GM18502 (cell line): Measurements from ENCODE around the gene TSPAN17.
"Not testable (repeated sequence)": the region's sequence is repeated elsewhere in the genome, so short reads cannot be mapped to it uniquely, and the experiment has no call there.

Source experiments
- ATAC-seq: cut with Tn5 transposase; IDR thresholded peaks from one replicate; pipeline ENCODE4 v1.9.1; 2021; ENCODE audit warnings: mild to moderate bottlenecking; ENCODE audit not compliant: unreplicated experiment, poor library complexity

The TSPAN17 gene, protein sequence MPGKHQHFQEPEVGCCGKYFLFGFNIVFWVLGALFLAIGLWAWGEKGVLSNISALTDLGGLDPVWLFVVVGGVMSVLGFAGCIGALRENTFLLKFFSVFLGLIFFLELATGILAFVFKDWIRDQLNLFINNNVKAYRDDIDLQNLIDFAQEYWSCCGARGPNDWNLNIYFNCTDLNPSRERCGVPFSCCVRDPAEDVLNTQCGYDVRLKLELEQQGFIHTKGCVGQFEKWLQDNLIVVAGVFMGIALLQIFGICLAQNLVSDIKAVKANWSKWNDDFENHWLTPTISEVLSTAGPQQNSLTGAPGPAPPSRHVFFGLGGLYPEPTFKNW

DNA sequence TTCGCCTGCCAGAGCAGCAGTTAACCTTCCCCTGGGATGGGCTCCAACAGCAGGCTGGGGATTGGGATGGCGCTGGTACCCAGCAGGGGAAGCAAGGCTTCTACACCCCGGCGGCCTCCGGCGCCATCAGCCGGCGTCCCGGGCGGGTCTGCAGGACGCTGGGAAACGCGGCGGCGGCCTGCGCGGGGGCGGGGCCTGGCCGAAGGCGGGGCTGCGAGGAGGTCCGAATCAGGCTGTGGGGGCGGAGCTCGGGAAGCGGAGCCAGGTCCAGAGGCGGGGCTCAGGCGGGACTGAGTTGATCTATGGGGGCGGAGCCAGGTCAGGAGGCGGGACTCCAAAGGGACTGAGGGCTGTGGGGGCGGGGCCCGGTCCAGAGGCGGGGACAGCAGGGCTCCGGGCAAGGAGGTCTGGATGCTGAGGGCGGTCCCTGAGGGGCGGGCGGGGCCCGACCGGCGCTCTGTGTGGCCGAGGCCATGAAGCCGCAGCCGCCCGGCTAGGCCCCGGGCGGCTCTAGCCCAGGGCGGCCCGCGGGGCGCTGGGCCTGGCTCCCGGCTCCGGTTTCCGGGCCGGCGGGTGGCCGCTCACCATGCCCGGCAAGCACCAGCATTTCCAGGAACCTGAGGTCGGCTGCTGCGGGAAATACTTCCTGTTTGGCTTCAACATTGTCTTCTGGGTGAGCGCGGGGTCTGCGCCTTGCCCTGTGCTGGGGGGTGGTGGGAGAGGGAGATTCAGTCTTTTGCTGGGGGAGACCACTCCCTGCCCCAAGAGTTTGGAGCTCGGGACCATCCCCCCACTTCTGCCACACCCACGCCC, at the start of gene TSPAN17:
Gene TSPAN17 (plus strand): TSS at position 455 of the 813 bp plus-strand sequence. CDS start 132 bp downstream, at position 587.
- peak; percentile 97 for ATAC-seq

DNA sequence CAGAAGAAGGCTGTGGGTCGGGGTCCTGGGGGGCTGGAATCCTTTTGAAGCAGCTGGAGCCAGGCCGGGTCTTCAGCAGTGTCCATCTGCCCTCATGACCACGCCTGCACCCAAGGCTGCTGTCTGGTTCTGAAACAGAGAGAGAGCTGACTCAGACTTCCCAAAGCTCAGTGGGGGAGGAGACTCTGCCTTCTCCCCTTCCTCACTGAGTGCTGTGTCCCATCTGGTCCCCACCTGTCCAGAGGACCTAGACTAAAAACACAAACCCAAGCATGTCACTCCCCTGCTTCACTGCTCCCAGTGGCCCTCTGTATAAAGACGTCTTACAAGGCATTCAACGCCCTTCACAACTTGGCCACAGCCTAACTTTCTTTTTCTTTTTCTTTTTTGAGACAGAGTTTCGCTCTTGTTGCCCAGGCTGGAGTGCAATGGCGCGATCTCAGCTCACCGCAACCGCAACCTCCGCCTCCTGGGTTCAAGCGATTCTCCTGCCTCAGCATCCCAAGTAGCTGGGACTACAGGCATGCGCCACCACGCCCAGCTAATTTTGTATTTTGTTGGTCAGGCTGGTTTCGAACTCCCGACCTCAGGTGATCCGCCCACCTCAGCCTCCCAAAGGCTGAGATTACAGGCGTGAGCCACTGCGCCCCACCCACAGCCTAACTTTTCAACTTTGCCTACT, 47.4 kb upstream of the TSPAN17 start:
- not testable (repeated sequence) for ATAC-seq

DNA sequence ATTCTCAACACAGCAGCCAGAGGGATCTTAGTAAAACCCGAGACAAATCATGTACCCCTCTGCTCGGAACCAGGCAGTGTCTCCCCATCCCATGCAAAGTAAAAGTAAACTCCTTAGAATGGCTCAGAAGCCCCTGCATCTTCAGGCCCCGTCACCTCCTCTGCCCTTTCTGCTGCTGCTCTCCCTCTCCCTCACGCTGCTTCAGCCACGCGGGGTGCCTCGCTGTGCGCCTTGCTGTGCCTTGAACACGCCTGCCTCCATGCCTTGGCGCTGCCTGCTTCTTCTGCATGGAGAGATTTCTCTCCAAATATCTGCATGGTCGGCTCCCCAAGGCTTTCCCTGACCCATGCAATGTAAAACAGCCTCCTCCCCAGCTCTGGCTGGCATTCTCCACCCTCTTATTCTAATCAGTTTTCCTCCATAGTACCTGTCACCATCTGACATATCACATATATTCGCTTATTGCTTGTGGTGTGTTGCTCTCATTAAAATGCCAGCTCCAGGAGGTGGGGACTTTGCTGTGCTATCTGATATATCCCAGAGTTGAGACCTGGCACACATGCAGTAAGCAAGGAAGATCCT, 45.3 kb upstream of the TSPAN17 start:
- no peak for ATAC-seq

DNA sequence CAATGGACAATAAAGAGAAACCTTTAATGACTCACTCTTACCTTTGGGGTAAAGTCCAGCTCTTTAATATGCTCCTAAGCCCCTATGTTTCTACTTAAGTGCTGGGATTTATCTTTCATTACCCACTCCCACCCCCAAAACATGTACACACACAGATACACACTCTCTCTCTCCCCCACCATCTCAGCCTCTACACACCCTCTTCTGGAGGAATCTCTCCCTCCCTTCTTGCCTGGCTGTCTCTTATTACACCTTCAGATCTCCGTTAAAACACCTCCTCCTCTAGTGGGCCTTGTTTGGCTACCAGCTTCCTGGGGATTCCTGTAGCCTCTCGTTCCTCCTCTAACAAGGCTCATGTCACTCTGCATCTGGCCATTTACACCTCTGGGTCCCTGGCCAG, 44.2 kb upstream of the TSPAN17 start:
- no peak for ATAC-seq

DNA sequence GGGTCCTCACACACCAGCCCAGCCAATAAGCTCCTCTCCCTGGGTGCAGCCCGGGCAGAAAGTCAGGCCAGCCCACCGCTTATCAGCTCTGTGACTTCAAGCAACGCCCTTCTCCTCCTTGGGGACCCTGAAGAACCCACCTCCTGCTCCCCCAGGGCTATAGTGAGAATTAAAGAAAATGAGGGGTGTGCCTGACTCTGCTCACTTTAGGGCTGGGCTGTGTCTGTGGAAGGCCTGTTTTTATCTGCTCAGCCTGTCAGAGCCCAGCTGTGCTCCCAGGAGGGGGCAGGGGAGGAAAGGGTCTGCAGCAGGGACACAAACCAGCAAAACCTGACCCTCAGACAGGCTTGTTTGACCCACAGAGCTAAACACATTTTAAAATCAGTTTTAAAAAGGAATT, 41.3 kb upstream of the TSPAN17 start:
- ATAC-seq, result no peak

DNA sequence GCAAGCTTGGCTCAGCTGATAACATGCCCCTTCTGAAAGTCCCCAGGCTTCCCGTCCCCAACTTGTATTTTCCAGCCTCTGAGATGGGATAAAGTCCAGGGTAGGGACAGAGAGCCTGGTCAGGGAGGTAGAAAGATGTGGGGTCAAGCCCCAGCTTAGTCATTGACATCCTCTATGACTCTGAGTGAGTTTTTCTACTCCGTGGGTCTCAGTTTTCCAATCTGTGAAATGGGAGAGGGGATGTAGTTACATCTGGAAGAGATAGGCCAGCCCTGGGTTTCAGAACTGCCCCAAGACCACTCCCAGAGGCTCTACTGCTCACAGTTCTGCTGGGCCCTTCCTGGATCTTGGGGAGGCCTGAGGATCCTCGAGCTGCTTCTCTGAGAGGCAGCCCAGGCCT, 40.4 kb upstream of the TSPAN17 start:
- ATAC-seq, result no peak

DNA sequence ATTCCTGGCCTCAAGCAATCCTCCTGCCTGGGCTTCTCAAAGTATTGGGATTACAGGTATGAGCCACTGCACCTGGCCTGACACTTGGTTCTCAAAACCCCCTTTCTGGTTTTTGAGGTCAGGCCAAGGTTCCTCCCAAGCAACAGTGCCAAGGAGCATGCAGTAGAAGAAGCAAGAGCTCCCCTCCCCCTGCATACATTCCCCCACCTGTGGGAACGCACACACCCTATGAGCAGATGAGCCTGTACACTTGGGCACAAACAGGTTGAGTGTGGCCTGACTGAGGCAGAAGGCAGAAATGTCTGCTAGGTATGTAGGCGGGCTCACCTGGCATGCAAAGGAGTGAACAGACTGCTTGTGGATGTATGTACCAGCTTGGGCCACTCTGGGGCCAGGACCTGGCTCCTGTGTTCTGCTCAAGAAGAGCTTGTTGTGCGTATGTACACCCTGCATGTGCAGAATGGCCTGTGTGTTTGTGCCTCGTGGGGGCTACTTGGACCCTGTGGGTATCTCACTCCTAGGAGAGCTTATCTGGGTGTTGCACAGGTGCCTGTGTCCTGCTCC, 39.1 kb upstream of the TSPAN17 start:
- ATAC-seq, result no peak

DNA sequence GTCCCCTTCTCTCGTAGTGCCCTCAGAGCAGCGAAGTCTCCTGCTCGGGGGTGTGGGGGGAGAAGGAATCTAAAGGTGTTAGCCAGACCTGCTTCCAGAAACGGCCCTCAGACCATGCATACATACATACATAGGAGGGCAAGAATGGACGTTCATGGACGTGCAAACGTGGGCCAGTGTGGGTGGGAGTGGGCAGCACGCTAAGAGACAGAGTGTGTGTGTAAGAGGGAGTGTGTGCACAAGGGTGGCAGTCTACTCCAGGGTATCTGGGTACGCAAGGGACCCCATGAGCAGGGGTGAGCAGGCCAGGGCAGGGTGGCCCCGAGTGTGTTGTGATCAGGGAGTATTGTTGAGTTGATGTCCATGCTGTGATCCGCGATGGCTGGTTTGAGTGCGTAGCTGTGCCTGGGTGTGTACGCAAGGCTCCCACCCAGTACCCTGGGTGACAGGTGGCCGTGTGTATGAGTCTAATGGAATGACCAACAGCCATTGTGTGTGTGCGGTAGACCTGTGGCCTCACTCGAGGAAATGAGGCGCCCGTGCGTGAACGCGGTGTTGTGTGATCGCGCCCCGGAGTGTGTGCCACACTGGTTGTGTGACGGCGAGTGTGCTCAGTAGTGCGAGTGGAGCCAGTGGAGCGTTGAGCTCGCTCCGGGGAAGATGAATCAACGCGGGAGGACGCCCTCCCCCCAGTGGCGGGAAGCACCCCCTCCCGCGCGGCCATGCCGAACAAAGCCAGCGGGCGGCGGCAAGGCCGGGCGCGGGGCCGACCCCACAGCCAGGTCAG, 38.2 kb upstream of the TSPAN17 start:
- ATAC-seq, result peak; percentile 30

DNA sequence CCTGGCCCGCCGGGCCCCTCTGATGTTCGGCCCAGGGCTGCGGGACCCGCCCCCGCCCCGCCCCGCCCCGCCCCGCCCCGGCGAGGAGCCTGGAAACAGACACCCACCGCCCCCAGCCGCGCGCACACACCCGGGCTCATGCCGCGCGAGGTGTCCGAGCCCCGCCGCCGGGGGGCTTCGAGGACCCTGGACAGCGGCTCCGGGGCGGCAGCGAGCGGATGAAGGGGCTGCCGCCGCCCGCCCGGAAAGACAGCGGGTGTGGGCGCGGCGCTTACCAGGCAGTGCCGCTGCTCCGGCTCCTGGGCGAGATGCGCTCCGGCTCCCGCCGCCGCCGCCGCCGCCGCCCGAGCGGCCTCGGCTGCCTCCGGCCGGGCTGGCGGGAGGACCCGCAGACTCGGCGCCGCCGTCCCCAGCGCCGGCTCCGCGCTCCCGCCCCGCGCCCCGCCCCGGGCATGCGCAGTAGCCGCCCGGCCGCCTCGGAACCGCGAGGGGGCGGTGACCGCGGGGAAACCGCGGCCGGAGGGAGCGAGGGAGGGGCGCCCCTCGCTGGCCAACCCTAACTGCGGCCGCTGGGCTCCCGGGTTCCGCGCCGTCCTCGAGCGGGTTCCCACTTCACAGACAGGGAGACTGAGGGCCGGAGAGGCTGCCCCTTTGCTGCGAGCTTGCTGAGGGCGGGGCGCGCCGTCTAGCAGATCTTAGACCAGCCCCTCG, 37.4 kb upstream of the TSPAN17 start, which contains the start of gene GPRIN1:
Gene GPRIN1 (minus strand): TSS at position 433 of the 711 bp plus-strand sequence. CDS start 10,322 bp downstream, outside the sequence.
- peak; percentile 74 for ATAC-seq

DNA sequence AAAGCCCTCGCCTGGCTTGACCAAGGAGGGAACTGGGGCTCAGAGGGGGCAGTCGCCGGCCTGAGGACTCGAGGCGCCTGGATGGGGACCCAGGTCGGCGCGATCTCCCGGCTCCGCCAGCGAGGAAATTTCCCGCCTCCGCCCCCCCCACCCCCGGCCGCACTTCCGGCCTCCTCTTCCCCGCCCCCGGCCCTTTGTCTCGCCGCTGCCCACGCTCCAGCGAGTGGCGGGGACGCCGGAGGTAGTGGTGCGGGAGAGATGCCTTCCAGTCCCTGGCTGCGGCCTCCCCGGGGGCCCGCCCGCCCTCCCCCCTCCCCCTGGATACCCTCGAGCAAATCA, 36.9 kb upstream of the TSPAN17 start:
- ATAC-seq, result peak; percentile 1

DNA sequence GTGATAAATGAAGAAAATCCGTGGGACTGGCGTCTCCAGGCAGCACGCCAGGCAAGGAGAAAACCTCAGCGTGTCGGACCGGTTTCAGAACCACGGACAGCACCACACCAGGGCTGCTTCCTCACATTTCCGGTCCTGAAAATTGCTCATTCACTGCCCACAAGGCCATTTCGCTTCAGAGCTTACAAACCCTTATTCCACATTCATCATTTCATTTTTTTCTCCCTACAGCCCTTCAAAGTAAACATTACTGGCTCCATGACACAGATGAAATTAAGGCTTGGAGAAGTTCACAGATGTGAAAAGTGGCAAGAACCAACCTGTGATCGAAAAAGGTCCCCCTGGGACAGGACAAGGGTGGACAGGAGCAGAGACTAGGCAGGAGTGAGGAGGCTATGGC, 35.8 kb upstream of the TSPAN17 start:
- ATAC-seq, result no peak

DNA sequence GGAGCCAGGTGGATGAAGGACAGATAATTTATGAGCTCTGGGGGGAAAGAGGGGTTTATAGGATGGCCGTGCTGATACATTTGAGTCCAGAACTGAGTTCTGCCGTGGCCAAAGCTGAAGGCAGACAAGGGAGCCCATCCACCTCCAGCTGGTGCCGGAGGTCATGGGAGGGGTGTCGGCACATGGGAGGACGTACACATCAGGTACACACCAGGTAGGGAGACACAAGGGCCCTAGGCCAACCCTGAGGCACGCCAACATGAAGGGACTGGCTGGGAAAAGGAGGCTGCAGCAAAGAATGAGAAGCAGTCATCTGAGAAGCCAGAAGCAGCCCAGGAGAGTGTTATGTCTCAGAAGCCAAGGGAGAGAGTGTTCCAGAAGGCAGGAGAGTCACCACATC, 35.3 kb upstream of the TSPAN17 start:
- no peak for ATAC-seq

DNA sequence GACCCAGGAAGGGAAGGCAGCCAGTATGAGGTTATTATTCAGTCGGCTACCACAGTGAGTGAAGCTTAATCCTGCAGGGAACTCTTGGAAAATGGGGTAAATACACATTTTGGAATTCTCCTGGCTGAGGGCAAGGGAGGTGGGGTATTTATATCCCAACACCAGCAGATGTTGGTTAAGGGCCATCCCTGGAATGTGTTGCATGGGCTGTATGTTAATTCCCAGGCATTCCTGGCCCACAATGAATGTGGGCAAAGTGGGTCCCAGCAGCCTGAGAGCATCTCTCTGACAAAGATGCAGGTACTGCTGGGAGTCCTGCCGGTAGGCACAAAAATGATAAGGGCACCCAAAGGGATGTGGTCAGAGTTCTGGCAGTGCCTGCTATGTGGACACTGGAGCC, 34.4 kb upstream of the TSPAN17 start:
- ATAC-seq, result no peak

DNA sequence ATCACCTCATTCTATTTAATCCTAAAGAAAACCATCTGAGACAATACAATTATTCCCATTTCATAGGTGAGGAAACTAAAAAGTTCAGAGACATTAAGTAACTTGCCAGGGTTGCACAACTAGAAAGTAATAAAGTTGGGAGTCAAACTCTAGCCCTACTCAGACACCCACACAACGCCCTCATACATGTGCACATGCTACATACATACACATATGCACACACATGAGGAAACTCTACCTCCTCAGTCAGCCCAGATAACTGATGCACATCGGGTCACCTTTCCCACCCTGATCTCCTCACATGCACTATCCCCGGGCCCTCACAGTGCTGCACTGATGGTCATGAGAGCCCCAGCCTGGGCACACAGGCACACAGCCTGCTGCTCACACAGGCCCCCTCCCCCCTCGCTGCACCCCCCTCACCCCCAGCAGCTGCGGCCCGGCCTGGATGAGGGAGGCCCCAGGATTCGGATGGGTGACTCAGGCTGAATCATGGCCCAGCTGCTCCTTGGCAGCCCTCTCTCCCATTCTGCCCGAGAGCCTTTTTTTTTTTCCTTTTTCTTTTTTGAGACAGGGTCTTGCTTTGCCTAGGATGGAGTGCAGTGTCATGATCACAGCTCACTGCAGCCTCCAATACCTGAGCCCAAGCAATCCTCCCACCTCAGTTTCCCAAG, 32.3 kb upstream of the TSPAN17 start:
- no peak for ATAC-seq

DNA sequence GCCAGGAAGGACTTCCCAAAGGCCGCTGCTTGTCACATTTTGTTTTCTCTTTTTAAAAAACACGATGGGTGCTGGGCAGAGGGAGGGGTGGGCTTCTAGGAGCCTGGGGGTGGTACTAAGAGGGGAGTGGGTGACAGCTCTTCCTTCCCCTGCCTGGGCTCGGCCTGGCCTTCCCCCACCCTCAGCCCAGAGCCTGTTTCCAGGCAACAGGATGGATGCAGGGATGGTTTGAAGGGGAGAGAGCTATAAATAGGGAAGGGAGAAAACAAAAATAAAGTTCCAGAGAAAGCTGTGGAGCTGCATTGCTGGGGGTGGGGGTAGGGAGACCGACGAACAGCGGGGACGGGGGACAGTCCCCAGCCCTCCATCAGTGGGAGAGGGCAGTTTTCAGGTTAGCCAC, 30.8 kb upstream of the TSPAN17 start:
- no peak for ATAC-seq

DNA sequence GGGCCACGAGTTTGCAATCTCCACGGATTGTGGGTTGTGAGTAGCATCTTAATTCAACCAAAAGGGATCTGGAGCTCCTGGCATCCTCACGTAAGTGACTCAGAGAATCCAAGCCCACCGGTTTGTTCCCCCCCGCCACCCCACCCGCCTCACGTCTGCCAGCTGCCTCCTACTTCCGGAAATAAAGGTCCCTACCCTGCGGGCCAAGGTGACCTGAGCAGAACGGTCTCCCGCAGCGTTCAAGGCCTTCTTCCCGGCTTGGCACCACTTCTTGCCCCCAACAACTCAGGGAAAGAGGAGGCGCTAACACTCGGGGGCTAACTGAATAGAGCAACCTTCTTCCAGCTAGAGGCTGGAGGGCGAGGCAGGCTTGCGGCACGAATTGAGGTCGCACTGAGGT, 28.5 kb upstream of the TSPAN17 start:
- ATAC-seq, result no peak

DNA sequence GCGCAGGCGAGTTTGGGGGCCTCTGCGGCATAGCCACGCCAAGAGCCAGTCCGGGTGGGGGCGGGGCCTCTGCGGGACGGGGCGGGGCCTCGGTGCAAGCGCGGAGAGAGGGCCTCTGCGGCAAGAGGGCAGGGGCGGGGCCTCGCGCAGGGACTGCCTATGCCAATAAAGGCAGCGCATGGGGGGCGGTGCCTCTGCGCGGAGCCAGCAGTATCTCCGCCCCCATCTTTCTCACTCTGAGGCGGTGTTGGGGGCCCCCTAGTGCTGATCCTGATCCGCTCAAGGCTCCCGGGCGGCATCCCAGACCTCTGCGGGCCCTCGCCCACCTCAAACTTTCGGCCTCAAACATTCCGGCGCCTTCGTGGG, 28.1 kb upstream of the TSPAN17 start:
- peak; percentile 82 for ATAC-seq

DNA sequence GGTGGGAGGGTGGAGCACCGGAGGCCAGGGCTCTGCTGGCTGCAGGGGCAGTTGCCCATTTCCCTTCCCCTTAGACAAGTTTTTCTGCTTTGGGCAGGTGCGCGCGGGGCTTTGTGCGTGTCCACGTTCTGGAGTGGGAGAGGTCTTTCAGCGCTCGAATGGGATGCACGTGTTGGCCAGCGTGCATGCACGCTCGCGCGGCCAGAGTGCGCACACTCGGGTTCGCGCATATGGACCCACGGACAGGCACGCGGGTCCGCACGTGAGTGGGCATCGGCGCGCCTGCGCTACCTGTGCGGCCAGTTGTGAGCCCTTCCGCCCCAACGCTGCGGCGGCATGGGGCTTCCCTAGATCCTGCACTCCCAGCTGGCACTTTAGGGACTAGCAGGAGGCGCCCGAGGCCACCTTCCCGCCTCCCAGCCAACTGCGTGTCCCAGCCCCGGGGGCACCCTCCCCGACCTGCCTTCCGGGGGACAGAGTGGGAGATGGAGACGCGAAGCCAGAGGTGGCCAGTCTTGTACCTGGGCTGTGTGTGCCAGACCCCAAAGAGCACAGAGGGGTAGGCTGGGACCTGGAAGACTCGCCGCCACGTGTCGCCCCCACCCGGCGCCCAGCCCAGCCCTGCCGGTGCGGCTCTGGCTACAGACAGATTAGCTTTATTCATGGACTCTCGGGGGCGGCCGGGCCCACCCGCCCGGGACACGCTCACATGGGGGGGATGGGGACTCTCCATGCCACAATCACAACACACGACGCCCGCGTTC, 27.5 kb upstream of the TSPAN17 start:
- ATAC-seq, result no peak
